ENCODE measurements around the gene SYNM.

DNA sequence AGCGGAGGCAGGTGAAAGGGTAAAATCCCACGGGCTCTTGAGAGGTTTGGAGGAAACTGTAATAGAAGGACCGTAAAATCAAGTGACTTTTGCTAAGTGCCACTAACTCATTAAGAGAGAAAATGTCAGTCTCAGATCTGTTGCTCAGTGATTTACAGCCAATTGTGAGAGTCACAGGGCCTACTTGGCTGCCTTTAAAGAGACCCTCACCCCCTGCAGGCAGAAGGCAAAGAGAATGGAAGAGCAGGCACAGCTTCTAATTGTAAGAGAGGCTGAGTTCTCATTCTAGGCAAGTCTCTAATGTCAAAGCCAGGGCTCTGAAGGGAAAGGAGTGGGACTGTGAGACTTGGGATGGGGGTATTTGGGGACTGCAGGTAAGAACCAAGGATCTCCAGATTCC is 9.3 kb upstream of the SYNM start:
- TF ChIP-seq CTCF (IDR thresholded peaks at IDR 0.05; ENCODE audit: poor library complexity) (no peak), EZH2 (IDR thresholded peaks at IDR 0.05; ENCODE audit: borderline replicate concordance) (no peak)

Measured in hepatocyte (in vitro differentiated cells).